HUES64 (cell line): Measurements from ENCODE around the gene PCSK5.

Experiments
- H3K27ac ChIP-seq: 2 replicates; pipeline ENCODE4 v1.7.0; 2013; ENCODE audit warnings: low read depth, low read length, inconsistent platforms
- H3K27me3 ChIP-seq: 2 replicates; pipeline ENCODE4 v1.6.1; 2013; ENCODE audit warnings: mild to moderate bottlenecking, low read length; ENCODE audit not compliant: insufficient read depth
- H3K36me3 ChIP-seq: 2 replicates; pipeline ENCODE4 v1.6.1; 2013; ENCODE audit warnings: mild to moderate bottlenecking, low read length; ENCODE audit not compliant: insufficient read depth
- H3K4me1 ChIP-seq: 2 replicates; pipeline ENCODE4 v1.6.1; 2013; ENCODE audit warnings: mild to moderate bottlenecking, low read length, moderate library complexity; ENCODE audit not compliant: insufficient read depth
- H3K4me3 ChIP-seq: 2 replicates; pipeline ENCODE4 v1.5.1; 2013; ENCODE audit warnings: mild to moderate bottlenecking, low read length, moderate library complexity
- H3K9ac ChIP-seq: 2 replicates; pipeline ENCODE4 v1.6.1; 2013; ENCODE audit warnings: mild to moderate bottlenecking, low read depth, low read length
- H3K9me3 ChIP-seq: 2 replicates; pipeline ENCODE4 v1.6.1; 2013; ENCODE audit warnings: low read depth, low read length; ENCODE audit not compliant: insufficient read depth
- whole genome bisulfite sequencing: fragments of 150-250, 120-280 bp; methylation state at CpG from one replicate; pipeline ENCODE4 v1.1.7; 2013; ENCODE audit warnings: missing lambda C conversion rate; 5-methylcytosine and 5-hydroxymethylcytosine counted together

The PCSK5 gene

DNA sequence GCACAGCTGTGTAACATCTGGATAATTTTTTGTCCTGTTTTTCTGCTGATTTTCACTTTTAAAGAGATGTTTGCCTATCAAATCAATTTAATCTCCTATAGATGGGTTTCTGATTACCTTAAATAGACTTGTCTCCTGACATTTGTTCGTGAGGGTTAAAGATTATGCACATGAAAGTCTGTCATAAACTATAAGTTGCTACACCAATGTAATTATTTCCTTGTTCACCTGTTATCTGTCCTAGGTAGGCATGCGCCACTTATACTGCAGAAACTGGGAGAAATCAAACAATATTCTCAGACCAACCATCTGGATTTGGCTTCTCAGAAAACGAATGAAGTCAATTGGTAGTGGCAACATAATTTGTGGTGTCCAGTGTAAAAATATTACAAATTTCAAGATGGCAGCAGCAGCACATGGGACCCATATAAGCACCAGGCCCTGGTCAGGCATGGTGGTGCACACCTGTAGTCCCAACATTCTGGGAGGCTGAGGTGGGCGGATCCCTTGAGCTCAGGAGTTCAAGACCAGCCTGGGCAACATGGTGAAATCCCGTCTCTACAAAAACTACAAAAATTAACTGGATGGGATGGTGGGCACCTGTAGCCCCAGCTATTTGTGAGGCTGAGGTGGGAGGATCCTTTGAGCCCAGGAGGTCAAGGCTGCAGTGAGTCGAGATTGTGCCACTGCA lies 483.5 kb downstream of the PCSK5 start:
- Histone ChIP-seq H3K36me3 (no peaks in the 10 kb centered on the region), H3K27me3 (no peaks in the 10 kb centered on the region), H3K4me3 (no peak overlapping the region), H3K9me3 (no peaks in the 10 kb centered on the region), H3K4me1 (peaks cover 15% of the 10 kb centered on the region), H3K27ac (no peak overlapping the region), H3K9ac (no peak overlapping the region)
- WGBS = 92% methylated on average over 6 of the region's 6 CpGs

- WGBS = 88% methylated on average over 10 of the region's 10 CpGs
- Histone ChIP-seq H3K27ac (no peak overlapping the region), H3K4me3 (no peak overlapping the region), H3K4me1 (peaks cover 15% of the 10 kb centered on the region), H3K36me3 (no peaks in the 10 kb centered on the region), H3K9ac (no peak overlapping the region), H3K27me3 (no peaks in the 10 kb centered on the region), H3K9me3 (no peaks in the 10 kb centered on the region)
Measured at GRCh38 chr9:76374783-76375559, 484.5 kb downstream of the PCSK5 start.

GRCh38 chr9:76377791-76378190 lies 487.3 kb downstream of the PCSK5 start:
- H3K36me3 ChIP-seq = no peaks in the 10 kb centered on the region
- H3K9ac ChIP-seq = no peak overlapping the region
- H3K4me1 ChIP-seq = peaks cover 12% of the 10 kb centered on the region
- H3K27me3 ChIP-seq = no peaks in the 10 kb centered on the region
- no peak overlapping the region for H3K27ac ChIP-seq
- no peak overlapping the region for H3K4me3 ChIP-seq
- H3K9me3 ChIP-seq = no peaks in the 10 kb centered on the region

DNA sequence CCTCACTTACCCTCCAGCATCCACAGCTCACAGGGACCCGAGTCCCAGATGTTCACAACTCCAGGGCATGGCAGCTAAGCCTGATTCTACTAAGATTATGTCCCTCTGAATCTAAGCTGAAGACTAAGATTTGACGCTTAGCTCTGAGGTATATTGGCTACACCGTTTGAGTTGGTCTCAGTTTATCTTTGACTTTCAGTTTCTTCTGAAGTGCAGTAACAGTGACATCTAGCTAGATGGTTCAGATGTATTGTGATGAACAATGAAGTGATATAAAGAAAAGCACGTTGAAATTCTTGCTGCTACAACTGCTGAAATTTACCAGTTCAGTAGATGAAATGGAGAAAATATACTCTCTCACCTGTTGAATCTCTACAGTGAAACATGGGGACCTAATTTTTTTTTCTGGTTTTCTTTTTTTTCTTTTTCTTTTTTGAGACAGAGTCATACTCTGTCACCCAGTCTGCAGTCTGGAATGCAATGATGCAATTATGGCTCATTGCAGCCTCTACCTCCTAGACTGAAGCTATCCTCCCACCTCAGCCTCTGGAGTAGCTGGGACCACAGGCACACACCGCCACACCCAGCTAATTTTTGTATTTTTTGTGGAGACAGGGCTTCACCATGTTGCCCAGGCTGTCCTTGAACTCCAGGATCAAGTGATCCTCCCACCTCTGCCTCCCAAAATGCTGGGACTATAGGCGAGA lies 488.0 kb downstream of the PCSK5 start:
- H3K4me1 ChIP-seq = peaks cover 7% of the 10 kb centered on the region
- 87% methylated on average over 6 of the region's 6 CpGs for WGBS
- H3K4me3 ChIP-seq = no peak overlapping the region
- no peaks in the 10 kb centered on the region for H3K36me3 ChIP-seq
- no peak overlapping the region for H3K9ac ChIP-seq
- H3K27me3 ChIP-seq = no peaks in the 10 kb centered on the region
- no peaks in the 10 kb centered on the region for H3K9me3 ChIP-seq
- H3K27ac ChIP-seq = no peak overlapping the region

GRCh38 chr9:76379494-76379893 lies 489.0 kb downstream of the PCSK5 start:
- Histone ChIP-seq H3K27ac (no peak overlapping the region), H3K27me3 (no peaks in the 10 kb centered on the region), H3K9me3 (no peaks in the 10 kb centered on the region), H3K4me3 (no peak overlapping the region), H3K36me3 (peaks cover 6% of the 10 kb centered on the region), H3K4me1 (peaks cover 7% of the 10 kb centered on the region), H3K9ac (no peak overlapping the region)
- 89% methylated on average over 2 of the region's 2 CpGs for WGBS

GRCh38 chr9:76390656-76391055 lies 500.2 kb downstream of the PCSK5 start:
- 100% methylated on average over 1 of the region's 1 CpG for WGBS
- H3K27ac ChIP-seq = no peak overlapping the region
- no peak overlapping the region for H3K9ac ChIP-seq
- peaks cover 48% of the 10 kb centered on the region for H3K36me3 ChIP-seq
- peaks cover 5% of the 10 kb centered on the region; the same call in 1 of the 2 replicates for H3K9me3 ChIP-seq
- no peak overlapping the region for H3K4me3 ChIP-seq
- no peaks in the 10 kb centered on the region for H3K27me3 ChIP-seq
- no peaks in the 10 kb centered on the region for H3K4me1 ChIP-seq

DNA sequence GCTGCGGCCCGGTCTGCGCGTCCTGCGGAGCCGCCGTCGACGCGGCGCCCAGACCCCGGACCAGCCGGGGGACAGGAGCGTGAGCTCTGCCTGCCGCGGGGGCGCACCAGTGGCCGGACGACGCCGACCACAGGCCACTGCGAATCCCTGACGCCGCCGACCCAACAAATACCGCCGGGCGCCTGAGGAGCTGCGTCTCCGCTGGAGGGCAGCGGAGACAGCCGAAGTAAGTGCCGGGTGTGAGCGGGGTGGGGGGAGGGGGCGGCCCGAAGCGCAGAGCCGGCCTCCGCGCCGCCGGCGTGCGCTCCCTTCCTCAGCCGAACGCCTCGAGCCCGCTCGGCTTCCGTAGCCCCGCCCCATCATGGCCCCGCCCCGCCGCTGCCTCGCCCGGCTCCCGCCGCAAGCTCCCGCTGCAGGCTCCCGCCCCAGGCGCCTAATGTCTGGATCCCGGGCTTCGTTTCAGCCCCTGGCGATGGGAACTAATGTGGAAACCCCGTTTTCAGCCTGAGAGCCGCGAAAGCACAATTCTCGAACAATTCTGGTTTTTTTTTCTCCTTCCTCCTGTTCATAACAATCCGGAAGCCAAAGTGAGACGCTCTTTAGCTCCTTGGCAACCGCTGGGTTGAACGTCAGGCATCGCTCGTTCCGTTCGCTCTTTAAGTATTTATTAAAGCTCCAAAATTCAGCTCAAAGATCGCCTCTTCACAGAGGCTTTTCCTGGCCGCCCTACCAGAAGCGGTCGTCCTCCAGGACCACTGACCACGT lies 503.9 kb downstream of the PCSK5 start, which contains the start of gene RFK:
Gene RFK, minus strand, starts transcription at position 232 of the 765 bp plus-strand sequence. CDS start 255 bp downstream, outside the sequence.
- H3K4me3 ChIP-seq = peak within 1 kb of the TSS; percentile 99
- no peaks in the 10 kb centered on the region for H3K4me1 ChIP-seq
- peak within 1 kb of the TSS; percentile 92 for H3K9ac ChIP-seq
- peaks cover 5% of the 10 kb centered on the region; the same call in 1 of the 2 replicates for H3K9me3 ChIP-seq
- H3K27ac ChIP-seq = peak within 1 kb of the TSS; percentile 96
- H3K36me3 ChIP-seq = peaks cover 20% of the 10 kb centered on the region
- no peaks in the 10 kb centered on the region for H3K27me3 ChIP-seq
- WGBS = under 1% methylated on average over 81 of the region's 81 CpGs

GRCh38 chr9:76394960-76395252 lies 504.4 kb downstream of the PCSK5 start:
- Histone ChIP-seq H3K36me3 (peaks cover 20% of the 10 kb centered on the region), H3K27me3 (no peaks in the 10 kb centered on the region), H3K27ac (peak overlapping the region; percentile 94), H3K9me3 (peaks cover 5% of the 10 kb centered on the region; the same call in 1 of the 2 replicates), H3K4me1 (no peaks in the 10 kb centered on the region), H3K4me3 (peak overlapping the region; percentile 99), H3K9ac (peak overlapping the region; percentile 92)
- 2% methylated on average over 11 of the region's 11 CpGs for WGBS

DNA sequence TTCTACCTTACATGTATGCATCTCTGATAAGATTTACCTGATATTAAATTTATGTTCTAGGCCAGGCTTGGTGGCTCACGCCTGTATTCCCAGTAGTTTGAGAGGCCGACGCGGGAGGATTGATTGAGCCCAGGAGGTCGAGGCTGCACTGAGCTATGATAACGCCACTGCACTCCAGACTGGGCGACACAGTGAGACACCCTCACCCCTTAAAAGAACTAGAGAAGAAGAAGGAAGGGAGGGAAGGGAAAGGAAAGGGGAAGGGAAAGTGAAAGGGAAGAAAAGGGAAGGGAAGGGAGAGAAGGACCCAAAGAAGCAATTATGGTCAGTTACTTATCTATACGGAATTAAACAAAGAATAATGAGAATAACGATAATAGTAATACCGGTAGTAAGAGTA lies 504.9 kb downstream of the PCSK5 start:
- H3K4me3 ChIP-seq = peak overlapping the region; percentile 99
- WGBS = 92% methylated on average over 10 of the region's 10 CpGs
- H3K4me1 ChIP-seq = no peaks in the 10 kb centered on the region
- H3K27ac ChIP-seq = no peak overlapping the region
- no peak overlapping the region for H3K9ac ChIP-seq
- H3K27me3 ChIP-seq = no peaks in the 10 kb centered on the region
- peaks cover 5% of the 10 kb centered on the region; the same call in 1 of the 2 replicates for H3K9me3 ChIP-seq
- H3K36me3 ChIP-seq = peaks cover 20% of the 10 kb centered on the region

- peaks cover 5% of the 10 kb centered on the region; the same call in 1 of the 2 replicates for H3K9me3 ChIP-seq
- peaks cover 13% of the 10 kb centered on the region for H3K36me3 ChIP-seq
- H3K27me3 ChIP-seq = no peaks in the 10 kb centered on the region
- no peak overlapping the region for H3K27ac ChIP-seq
- H3K4me1 ChIP-seq = no peaks in the 10 kb centered on the region
- no peak overlapping the region for H3K4me3 ChIP-seq
- no peak overlapping the region for H3K9ac ChIP-seq
- WGBS = 86% methylated on average over 5 of the region's 6 CpGs
Measured at GRCh38 chr9:76396144-76396543, 505.7 kb downstream of the PCSK5 start.
